Stimulated activated CD4-positive, alpha-beta T cell treated with anti-CD3 and anti-CD28 coated beads, Interleukin-2, amount 100 ng/mL, for 4 hours (primary cell): ENCODE results near the gene RHOBTB1.

Experiments
- DNase-seq: peaks from one replicate; pipeline ENCODE4 v3.0.0-alpha.2; 2020; ENCODE audit warnings: low read depth

The RHOBTB1 gene

DNA sequence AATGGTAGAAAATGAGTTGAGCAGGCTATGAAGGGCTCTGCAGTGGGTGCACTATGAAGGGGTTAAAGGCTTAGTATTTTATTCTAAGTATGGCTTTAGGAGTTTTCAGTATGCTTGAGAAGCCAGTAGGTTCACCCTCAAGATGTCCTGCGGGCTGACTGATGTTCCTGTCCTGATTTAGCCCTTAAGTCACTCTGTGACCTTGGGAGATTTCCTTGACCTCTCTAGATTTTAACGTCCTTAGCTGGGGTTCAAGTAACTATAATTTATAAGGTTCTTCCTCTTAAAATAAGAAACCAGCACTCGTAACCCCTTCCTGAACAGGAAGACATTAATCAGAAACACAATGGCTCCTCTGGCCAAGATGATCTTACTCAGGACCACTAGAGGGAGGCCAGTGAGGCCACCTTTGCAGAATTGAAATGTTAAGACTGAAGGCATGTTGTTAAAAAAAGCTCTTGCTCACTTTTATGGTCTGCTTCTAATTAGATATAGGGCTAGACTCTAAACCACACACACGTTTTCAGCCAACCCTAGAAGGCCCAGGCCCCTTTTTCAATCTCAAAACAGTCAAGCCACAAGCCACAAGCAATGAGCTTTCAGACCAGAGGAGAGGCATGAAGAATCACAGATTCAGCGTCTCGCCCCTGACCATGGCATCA is 123.8 kb downstream of the RHOBTB1 start:
- no peak for DNase-seq
